ENCODE results near the gene ACOT8. TPM values are rescaled to one million over a fixed set of nuclear protein-coding genes. Genes with fewer than 3 reads are reported as not detected.
A peak's percentile ranks its signal among the peaks of the same experiment; 100 is the strongest.
"Not testable (repeated sequence)": the region's sequence is repeated elsewhere in the genome, so short reads cannot be mapped to it uniquely, and the experiment has no call there.

The ACOT8 gene
- total and polyA plus RNA-seq, 2 donors (not counting 3 experiments of a cell fraction or from before 2014, with no cell fraction given): 15.5 to 50.9 TPM

DNA sequence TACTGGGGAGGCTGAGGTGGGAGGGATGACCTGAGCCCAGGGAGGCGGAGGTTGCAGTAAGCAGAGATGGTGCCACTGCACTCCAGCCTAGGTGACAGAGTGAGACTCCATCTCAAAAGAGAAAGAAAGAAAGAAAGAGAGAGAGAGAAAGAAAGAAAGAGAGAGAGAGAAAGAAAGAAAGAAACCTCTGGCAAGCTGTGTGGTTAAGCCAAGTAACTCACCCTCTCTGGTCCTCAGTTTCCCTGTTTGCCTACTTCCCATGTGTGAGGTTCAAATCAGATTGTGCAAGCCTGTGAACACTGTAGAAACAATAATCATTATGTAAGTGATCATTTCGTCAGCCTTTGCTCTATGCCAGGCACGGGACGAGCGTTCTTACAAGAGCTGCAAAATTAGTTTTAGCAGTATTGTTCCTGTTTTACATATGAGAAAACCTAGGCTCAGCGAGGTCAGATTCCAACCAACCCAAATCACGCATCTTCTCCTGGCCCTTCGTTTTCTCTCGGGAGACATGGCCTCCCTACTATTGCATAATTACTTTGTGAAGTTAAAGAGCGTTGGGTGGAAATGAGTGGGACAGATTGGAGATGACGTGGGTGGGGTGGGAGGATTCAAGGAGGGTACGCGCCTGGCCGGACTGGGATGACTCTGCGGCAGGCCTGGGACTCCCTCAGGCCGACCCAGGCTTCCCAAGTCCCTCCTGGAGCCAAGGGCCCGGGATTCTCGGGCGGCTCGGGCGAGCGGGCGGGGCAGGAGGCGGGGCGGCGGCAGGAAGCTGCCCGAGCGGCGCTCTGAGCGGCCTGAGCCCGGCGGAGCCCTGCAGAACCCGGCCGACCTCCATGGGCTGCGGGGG, 23.9 kb downstream of the ACOT8 start, which contains the start of gene SNX21:
Gene SNX21 (plus strand): TSS at position 770 of the 853 bp plus-strand sequence. CDS start 121 bp downstream, outside the sequence.
- H3K27me3 ChIP-seq (ENCODE audit: control insufficient read depth in 2 of 2, insufficient read depth in 2 of 2, low read length in 2 of 2): no peaks in the 10 kb centered on the region
- ChIA-PET POLR2A (interaction anchor here (0.6 kb wide), 1 partner anchor 42 kb away, joined by 7 read pairs; no protein-coding TSS in a partner anchor), CTCF (interaction anchor here (0.6 to 1.9 kb wide), 7 partner anchors 9 to 137 kb away, joined by 3 to 14 read pairs (median 5); no protein-coding TSS in a partner anchor)
- H3K36me3 ChIP-seq (ENCODE audit: control insufficient read depth in 2 of 2, extremely low read depth in 1 of 2, insufficient read depth in 2 of 2, low read length in 2 of 2): no peaks in the 10 kb centered on the region
- TSS peak; percentile 60 for BruUV-seq (replicated peaks)
- DNase-seq (ENCODE audit: low read depth, low spot score) (peak; percentile 78), FAIRE-seq (peak; percentile 88)
- dilution Hi-C loops (cut with MboI; ENCODE audit: extremely low pct_ligation_motif_present, low sequenced_read_pairs): no loop called here
- peak within 1 kb of the TSS; percentile 71 for H3K27ac ChIP-seq (ENCODE audit: insufficient read depth, low read depth, low read length)
- H3K79me2 ChIP-seq (ENCODE audit: control insufficient read depth, insufficient read depth, low read length): no peaks in the 10 kb centered on the region
- H3K9me1 ChIP-seq (replicated peaks; ENCODE audit: control insufficient read depth, extremely low read depth, insufficient read depth, low read length): no peaks in the 10 kb centered on the region
- peak within 1 kb of the TSS; percentile 98 for H2AFZ ChIP-seq (ENCODE audit: low read depth, low read length)
- H3K9ac ChIP-seq (replicated peaks; ENCODE audit: extremely low read depth, insufficient read depth, low read length): peak within 1 kb of the TSS; percentile 89
- peaks cover 20% of the 10 kb centered on the region for H3K4me1 ChIP-seq (ENCODE audit: control insufficient read depth, extremely low read depth, insufficient read depth, low read length)
- intact Hi-C loops (cut with micrococcal nuclease): no loop called here
- H3K4me2 ChIP-seq (ENCODE audit: insufficient read depth, low read length): peak within 1 kb of the TSS; percentile 90
- no peaks in the 10 kb centered on the region for H3K9me3 ChIP-seq (replicated peaks; ENCODE audit: control insufficient read depth, insufficient read depth, low read length)
- H3K4me3 ChIP-seq (replicated peaks in 1 of 3; ENCODE audit: insufficient read depth in 1 of 3, low read depth in 1 of 3, low read length in 3 of 3): peak within 1 kb of the TSS; percentile 35 to 64 (median 47)
- no peaks in the 10 kb centered on the region for H4K20me1 ChIP-seq (replicated peaks; ENCODE audit: control insufficient read depth, extremely low read depth, insufficient read depth, low read length)
- TF ChIP-seq POLR2A (IDR thresholded peaks at IDR 0.05; ENCODE audit: low read depth, low read length): no peak

DNA sequence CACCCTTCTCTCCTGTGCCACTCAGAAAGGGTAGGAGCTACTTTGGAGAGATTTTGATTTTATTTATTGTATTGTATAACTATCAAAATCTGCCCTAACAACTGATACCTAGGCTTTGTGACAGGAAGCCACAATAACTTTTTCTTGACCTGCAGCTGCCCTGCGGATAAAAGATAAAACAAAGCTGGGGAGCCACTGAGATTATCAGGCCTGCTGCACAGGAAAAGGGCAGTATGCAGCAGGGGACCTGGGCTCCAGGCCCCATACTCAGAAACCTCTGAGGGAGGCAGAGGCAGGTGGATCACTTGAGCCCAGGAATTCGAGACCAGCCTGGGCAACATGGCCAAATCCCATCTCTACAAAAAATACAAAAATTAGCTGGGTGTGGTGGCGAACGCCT, 24.6 kb downstream of the ACOT8 start:
- no TSS peak for BruUV-seq (replicated peaks)
- Histone ChIP-seq H3K36me3 (ENCODE audit: control insufficient read depth in 2 of 2, extremely low read depth in 1 of 2, insufficient read depth in 2 of 2, low read length in 2 of 2) (no peaks in the 10 kb centered on the region), H3K9ac (replicated peaks; ENCODE audit: extremely low read depth, insufficient read depth, low read length) (no peak overlapping the region), H3K4me2 (ENCODE audit: insufficient read depth, low read length) (no peak overlapping the region), H2AFZ (ENCODE audit: low read depth, low read length) (peak overlapping the region; percentile 98), H4K20me1 (replicated peaks; ENCODE audit: control insufficient read depth, extremely low read depth, insufficient read depth, low read length) (no peaks in the 10 kb centered on the region), H3K4me3 (replicated peaks in 1 of 3; ENCODE audit: insufficient read depth in 1 of 3, low read depth in 1 of 3, low read length in 3 of 3) (no peak overlapping the region), H3K4me1 (ENCODE audit: control insufficient read depth, extremely low read depth, insufficient read depth, low read length) (peaks cover 20% of the 10 kb centered on the region), H3K9me3 (replicated peaks; ENCODE audit: control insufficient read depth, insufficient read depth, low read length) (no peaks in the 10 kb centered on the region), H3K27me3 (ENCODE audit: control insufficient read depth in 2 of 2, insufficient read depth in 2 of 2, low read length in 2 of 2) (no peaks in the 10 kb centered on the region), H3K79me2 (ENCODE audit: control insufficient read depth, insufficient read depth, low read length) (no peaks in the 10 kb centered on the region), H3K27ac (ENCODE audit: insufficient read depth, low read depth, low read length) (no peak overlapping the region), H3K9me1 (replicated peaks; ENCODE audit: control insufficient read depth, extremely low read depth, insufficient read depth, low read length) (no peaks in the 10 kb centered on the region)
- intact Hi-C loops (cut with micrococcal nuclease): no loop called here
- DNase-seq (ENCODE audit: low read depth, low spot score) (no peak), FAIRE-seq (no peak)
- TF ChIP-seq EZH2 (IDR thresholded peaks at IDR 0.05; ENCODE audit: borderline replicate concordance, low read depth, low read length, severe bottlenecking): no peak
- TF ChIP-seq, protein P1, sequence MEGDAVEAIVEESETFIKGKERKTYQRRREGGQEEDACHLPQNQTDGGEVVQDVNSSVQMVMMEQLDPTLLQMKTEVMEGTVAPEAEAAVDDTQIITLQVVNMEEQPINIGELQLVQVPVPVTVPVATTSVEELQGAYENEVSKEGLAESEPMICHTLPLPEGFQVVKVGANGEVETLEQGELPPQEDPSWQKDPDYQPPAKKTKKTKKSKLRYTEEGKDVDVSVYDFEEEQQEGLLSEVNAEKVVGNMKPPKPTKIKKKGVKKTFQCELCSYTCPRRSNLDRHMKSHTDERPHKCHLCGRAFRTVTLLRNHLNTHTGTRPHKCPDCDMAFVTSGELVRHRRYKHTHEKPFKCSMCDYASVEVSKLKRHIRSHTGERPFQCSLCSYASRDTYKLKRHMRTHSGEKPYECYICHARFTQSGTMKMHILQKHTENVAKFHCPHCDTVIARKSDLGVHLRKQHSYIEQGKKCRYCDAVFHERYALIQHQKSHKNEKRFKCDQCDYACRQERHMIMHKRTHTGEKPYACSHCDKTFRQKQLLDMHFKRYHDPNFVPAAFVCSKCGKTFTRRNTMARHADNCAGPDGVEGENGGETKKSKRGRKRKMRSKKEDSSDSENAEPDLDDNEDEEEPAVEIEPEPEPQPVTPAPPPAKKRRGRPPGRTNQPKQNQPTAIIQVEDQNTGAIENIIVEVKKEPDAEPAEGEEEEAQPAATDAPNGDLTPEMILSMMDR (IDR thresholded peaks at IDR 0.05; ENCODE audit: extremely low read depth in 1 of 2, insufficient read depth in 1 of 2, low read depth in 1 of 2, low read length in 2 of 2): no peak
- TF ChIP-seq, protein P2, sequence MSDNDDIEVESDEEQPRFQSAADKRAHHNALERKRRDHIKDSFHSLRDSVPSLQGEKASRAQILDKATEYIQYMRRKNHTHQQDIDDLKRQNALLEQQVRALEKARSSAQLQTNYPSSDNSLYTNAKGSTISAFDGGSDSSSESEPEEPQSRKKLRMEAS (IDR thresholded peaks at IDR 0.05; ENCODE audit: insufficient read depth, insufficient read length): no peak
- no peak for TF ChIP-seq POLR2AphosphoS5 (IDR thresholded peaks at IDR 0.05; ENCODE audit: insufficient read depth, low read depth, low read length)
- no peak for TF ChIP-seq GATA2 (IDR thresholded peaks at IDR 0.05; ENCODE audit: insufficient read depth, insufficient read length, low read depth, low read length)
- dilution Hi-C loops (cut with MboI; ENCODE audit: extremely low pct_ligation_motif_present, low sequenced_read_pairs): no loop called here
- ChIA-PET POLR2A (no interaction called here), CTCF (interaction anchor here (1.5 kb wide), 1 partner anchor 33 kb away, joined by 11 read pairs; no protein-coding TSS in a partner anchor)

DNA sequence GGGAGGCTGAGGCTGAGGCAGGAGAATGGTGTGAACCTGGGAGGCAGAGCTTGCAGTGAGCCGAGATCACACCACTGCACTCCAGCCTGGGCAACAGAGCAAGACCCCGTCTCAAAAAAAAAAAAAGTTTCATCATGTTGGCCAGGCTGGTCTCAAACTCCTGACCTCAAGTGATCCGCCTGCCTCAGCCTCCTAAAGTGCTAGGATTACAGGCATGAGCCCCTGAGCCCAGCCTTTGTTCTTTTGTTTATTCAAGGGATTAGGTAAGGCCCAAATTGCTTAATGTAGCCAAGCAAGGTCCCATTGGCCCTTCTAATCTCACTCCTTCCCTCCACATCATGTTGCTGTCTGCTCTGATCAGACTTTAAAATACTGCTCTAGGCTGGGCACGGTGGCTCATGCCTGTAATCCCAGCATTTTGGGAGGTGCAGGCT, 27.5 kb downstream of the ACOT8 start:
- H3K4me3 ChIP-seq (replicated peaks in 1 of 3; ENCODE audit: insufficient read depth in 1 of 3, low read depth in 1 of 3, low read length in 3 of 3); H3K36me3 ChIP-seq (ENCODE audit: control insufficient read depth in 2 of 2, extremely low read depth in 1 of 2, insufficient read depth in 2 of 2, low read length in 2 of 2); FAIRE-seq; H3K27ac ChIP-seq (ENCODE audit: insufficient read depth, low read depth, low read length); H3K27me3 ChIP-seq (ENCODE audit: control insufficient read depth in 2 of 2, insufficient read depth in 2 of 2, low read length in 2 of 2); intact Hi-C loops (cut with micrococcal nuclease); H3K9ac ChIP-seq (replicated peaks; ENCODE audit: extremely low read depth, insufficient read depth, low read length); H3K9me1 ChIP-seq (replicated peaks; ENCODE audit: control insufficient read depth, extremely low read depth, insufficient read depth, low read length); H2AFZ ChIP-seq (ENCODE audit: low read depth, low read length); H4K20me1 ChIP-seq (replicated peaks; ENCODE audit: control insufficient read depth, extremely low read depth, insufficient read depth, low read length); POLR2A ChIA-PET; H3K9me3 ChIP-seq (replicated peaks; ENCODE audit: control insufficient read depth, insufficient read depth, low read length); H3K4me2 ChIP-seq (ENCODE audit: insufficient read depth, low read length); H3K79me2 ChIP-seq (ENCODE audit: control insufficient read depth, insufficient read depth, low read length); dilution Hi-C loops (cut with MboI; ENCODE audit: extremely low pct_ligation_motif_present, low sequenced_read_pairs); DNase-seq (ENCODE audit: low read depth, low spot score); BruUV-seq (replicated peaks): not testable (repeated sequence)
- H3K4me1 ChIP-seq (ENCODE audit: control insufficient read depth, extremely low read depth, insufficient read depth, low read length): peaks cover 10% of the 10 kb centered on the region
- CTCF ChIA-PET: interaction anchor here (2.0 kb wide), 1 partner anchor 61 kb away, joined by 6 read pairs; no protein-coding TSS in a partner anchor
